HepG2 (cell line): ENCODE results near the gene ZNF629. TPM values are rescaled to one million over a fixed set of nuclear protein-coding genes. Genes with fewer than 3 reads are reported as not detected.

Experiments
- ATAC-seq: fragments of 200-7000 bp; cut with Tn5 transposase; 3 replicates; pipeline ENCODE4 v1.9.1; 2020; ENCODE audit warnings: mild to moderate bottlenecking, moderate library complexity
- BruUV-seq: library from RNA; stranded (reverse); fragments of 400-500 nt; replicated peaks from 2 replicates; lab custom pipeline; 2021; lab: Mats Ljungman, UMichigan
- CTCF ChIA-PET: fragments of 300-600 bp; formaldehyde crosslinking; extraction: SDS; loops from one replicate; lab custom pipeline; 2021; ENCODE audit warnings: low total read pairs, inconsistent platforms, low intra/inter-chr PET ratio; lab: Yijun Ruan, JAX
- POLR2A ChIA-PET: fragments of 350-600 bp; sonication (Branson Sonifier 250); formaldehyde crosslinking; loops from one replicate; lab custom pipeline; 2020; ENCODE audit warnings: antibody characterized with exemption, inconsistent platforms; lab: Yijun Ruan, JAX
- DNase-seq: peaks from one replicate; pipeline ENCODE4 v3.0.0-alpha.2; 2015; ENCODE audit warnings: low spot score
- FAIRE-seq: peaks from 3 replicates; lab custom pipeline; 2011; peaks lifted over from hg19 to GRCh38; lab: Jason Lieb, UNC
- H2AFZ ChIP-seq: one replicate; pipeline ENCODE4 v1.6.1; 2011; ENCODE audit warnings: low read length, inconsistent platforms
- H3K27ac ChIP-seq: fragments of 300-600 bp; 3 replicates; pipeline ENCODE4 v1.8.0; 2011; ENCODE audit warnings: mixed run types, mild to moderate bottlenecking, mixed read lengths, low read length, inconsistent platforms; ENCODE audit not compliant: insufficient read depth; ENCODE audit errors: extremely low read length
- H3K27me3 ChIP-seq, 2 experiments: fragments of 200-600 bp in 1 of 2; 2 replicates in 1 of 2; 3 replicates in 1 of 2; pipeline versions ENCODE4 v1.6.0 to v1.8.0; 2011; ENCODE audit warnings: low read length in 2 of 2, mild to moderate bottlenecking in 2 of 2, moderate library complexity in 2 of 2, inconsistent platforms in 1 of 2; ENCODE audit not compliant: insufficient read depth in 2 of 2, control insufficient read depth in 1 of 2
- H3K36me3 ChIP-seq, 2 experiments: fragments of 200-600 bp in 1 of 2; replicated peaks in 1 of 2; 2 replicates in 1 of 2; 3 replicates in 1 of 2; pipeline versions ENCODE4 v1.5.1 to v1.8.0; 2011; ENCODE audit warnings: low read length in 2 of 2, inconsistent platforms in 1 of 2; ENCODE audit not compliant: insufficient read depth in 2 of 2, control insufficient read depth in 1 of 2
- H3K4me1 ChIP-seq: 2 replicates; pipeline ENCODE4 v1.5.1; 2012; ENCODE audit warnings: low read length, inconsistent platforms; ENCODE audit not compliant: insufficient read depth
- H3K4me2 ChIP-seq: 2 replicates; pipeline ENCODE4 v1.6.0; 2011; ENCODE audit warnings: low read depth, low read length, inconsistent platforms
- H3K4me3 ChIP-seq, 3 experiments: fragments of 200-600 bp in 1 of 3; sonication (generic), shearing (Covaris generic) in 1 of 3; replicated peaks in 1 of 3; 2 replicates each; pipeline ENCODE4 v1.5.1; 2011 to 2016; ENCODE audit warnings: low read length in 3 of 3, inconsistent platforms in 2 of 3, low read depth in 2 of 3, mild to moderate bottlenecking in 2 of 3, control low read depth in 1 of 3, mixed read lengths in 1 of 3; ENCODE audit not compliant: insufficient read depth in 1 of 3
- H3K79me2 ChIP-seq: one replicate; pipeline ENCODE4 v1.6.1; 2011; ENCODE audit warnings: low read length, inconsistent platforms; ENCODE audit not compliant: insufficient read depth
- H3K9ac ChIP-seq: 2 replicates; pipeline ENCODE4 v1.6.0; 2011; ENCODE audit warnings: mild to moderate bottlenecking, low read depth, low read length, inconsistent platforms; ENCODE audit not compliant: insufficient read depth
- H3K9me3 ChIP-seq: 2 replicates; pipeline ENCODE4 v1.5.1; 2012; ENCODE audit warnings: mild to moderate bottlenecking, low read length
- H4K20me1 ChIP-seq: 2 replicates; pipeline ENCODE4 v1.6.0; 2011; ENCODE audit warnings: inconsistent platforms, mild to moderate bottlenecking, low read length, moderate library complexity; ENCODE audit not compliant: insufficient read depth
- EED ChIP-seq: sonication (generic); formaldehyde crosslinking; IDR thresholded peaks from 2 replicates; pipeline ENCODE4 v1.5.0; 2020; ENCODE audit warnings: mild to moderate bottlenecking, missing genetic modification reagents
- KDM1A ChIP-seq: IDR thresholded peaks from 2 replicates; pipeline ENCODE4 v1.6.1; 2016; ENCODE audit warnings: missing compliant biosample characterization
- PRDM4 ChIP-seq: sonication (generic); formaldehyde crosslinking; IDR thresholded peaks from 2 replicates; pipeline ENCODE4 v1.9.0; 2021; ENCODE audit warnings: missing genetic modification reagents, borderline replicate concordance
- RBM22 ChIP-seq: fragments of 200-400 bp; formaldehyde crosslinking; optimal IDR thresholded peaks from 2 replicates; pipeline ENCODE3; 2017; ENCODE audit warnings: mild to moderate bottlenecking, low read length, moderate library complexity
- SP1 ChIP-seq, 2 experiments: fragments of 450-650 bp in 1 of 2; sonication (generic) in 1 of 2; formaldehyde crosslinking in 1 of 2; IDR thresholded peaks; 2 replicates each; pipeline versions ENCODE4 v1.4.0 to v1.6.1; 2016 to 2020; ENCODE audit warnings: missing genetic modification reagents in 1 of 2
- TMF1 ChIP-seq: sonication (generic); formaldehyde crosslinking; IDR thresholded peaks from 2 replicates; pipeline ENCODE4 v1.8.1; 2022; ENCODE audit warnings: low read depth, missing genetic modification reagents
- TOE1 ChIP-seq: sonication (generic); formaldehyde crosslinking; IDR thresholded peaks from 2 replicates; pipeline ENCODE4 v1.4.0; 2020; ENCODE audit warnings: mild to moderate bottlenecking, missing genetic modification reagents
- ZNF572 ChIP-seq: sonication (generic); formaldehyde crosslinking; IDR thresholded peaks from 2 replicates; pipeline ENCODE4 v1.5.1; 2020; ENCODE audit warnings: mild to moderate bottlenecking, missing genetic modification reagents
- WGBS: methylation state at CpG from one replicate; pipeline ENCODE4 v1.1.6; 2017; ENCODE audit warnings: low lambda C conversion rate; 5-methylcytosine and 5-hydroxymethylcytosine counted together
- in situ Hi-C: cut with HindIII; loops from 2 replicates; pipeline ENCODE4 v1.10.0; 2017; ENCODE audit warnings: low pct_unique_long_range_greater_than_20kb; ENCODE audit not compliant: extremely low pct_ligation_motif_present
- intact Hi-C: fragments of 100-400 bp; cut with micrococcal nuclease; formaldehyde crosslinking; loops from one replicate; pipeline ENCODE4 v1.10.0; 2022; ENCODE audit not compliant: unreplicated experiment
- polyA plus RNA-seq, 8 experiments: library from polyadenylated mRNA; depleted of rRNA in 3 of 8; stranded (reverse) in 7 of 8; unstranded in 1 of 8; fragments of >200 nt; fragmentation: Illumina TruSeq in 4 of 8; extraction: Trizol in 4 of 8; gene quantifications; 2 replicates each; pipeline versions ENCODE4 v1.2.1 to v1.2.3, GENCODE V29; 2011 to 2016; ENCODE audit warnings: low read depth in 4 of 8, missing spikeins in 1 of 8, mixed read lengths in 1 of 8; ENCODE audit not compliant: insufficient read depth in 1 of 8
- total RNA-seq, 5 experiments: library from RNA; depleted of rRNA; stranded (reverse); fragments of >200 nt; fragmentation: Illumina TruSeq; extraction: Trizol; gene quantifications; 2 replicates each; pipeline ENCODE4 v1.2.3, GENCODE V29; 2016; ENCODE audit warnings: low read depth in 1 of 5

Gene ZNF629
- total and polyA plus RNA-seq, 2 of the 13 experiments (the other 11 are each of a cell fraction or from before 2014, with no cell fraction given) = 6.1 to 16.5 TPM

GRCh38 chr16:30753596-30753995 is 33.4 kb downstream of the ZNF629 start:
- intact Hi-C loops = no loop called here
- POLR2A ChIA-PET = no interaction called here
- DNase-seq (no peak), FAIRE-seq (no peak), ATAC-seq (no peak)
- H3K27me3 ChIP-seq = no peaks in the 10 kb centered on the region
- BruUV-seq = no TSS peak
- TF ChIP-seq ZNF572 (CRISPR knock-in tag) (no peak), TOE1 (CRISPR knock-in tag) (no peak), EED (no peak), KDM1A (no peak), TMF1 (CRISPR knock-in tag) (no peak), RBM22 (no peak), SP1 (IDR thresholded peaks at IDR 0.05) (no peak), SP1 (CRISPR knock-in tag; IDR thresholded peaks at IDR 0.05) (no peak), PRDM4 (CRISPR knock-in tag) (no peak)
- H2AFZ ChIP-seq = no peak overlapping the region
- H3K4me1 ChIP-seq = peaks cover 14% of the 10 kb centered on the region
- no peak overlapping the region for H3K4me3 ChIP-seq
- H3K9ac ChIP-seq = no peak overlapping the region
- 100% methylated on average over 4 of the region's 4 CpGs for WGBS
- H3K79me2 ChIP-seq = peaks cover 16% of the 10 kb centered on the region
- no peak overlapping the region for H3K4me2 ChIP-seq
- no peaks in the 10 kb centered on the region for H3K9me3 ChIP-seq
- H3K36me3 ChIP-seq = peaks cover 19 to 55% of the 10 kb centered on the region in 2 experiments
- no peak overlapping the region for H3K27ac ChIP-seq
- in situ Hi-C loops = no loop called here
- CTCF ChIA-PET = no interaction called here
- H4K20me1 ChIP-seq = no peaks in the 10 kb centered on the region
